ENCODE data around the gene PIANP. TPM values are rescaled to one million over a fixed set of nuclear protein-coding genes. Genes with fewer than 3 reads are reported as not detected.

The PIANP gene
- total RNA-seq, 2 donors from 2014 or later = 1.3 to 1.9 TPM

- Mint-ChIP-seq H3K27ac (peak overlapping the region; percentile 56), H3K27me3 (peaks cover 34% of the 10 kb centered on the region), H3K4me3 (peak overlapping the region; percentile 90), H3K4me1 (peaks cover 33% of the 10 kb centered on the region), H3K36me3 (ENCODE audit: low read depth) (peaks cover 12% of the 10 kb centered on the region)
- ATAC-seq (no peak), DNase-seq (no peak)
- no peaks in the 10 kb centered on the region for H3K9me3 ChIP-seq (ENCODE audit: control insufficient read depth, low read length, poor library complexity, severe bottlenecking)
These were observed 2.1 kb downstream of the PIANP start for GRCh38 chr12:6698352-6699046.

- DNase-seq (no peak), ATAC-seq (peak; percentile 53)
- H3K4me1 Mint-ChIP-seq = peaks cover 33% of the 10 kb centered on the region
- peaks cover 12% of the 10 kb centered on the region for H3K36me3 Mint-ChIP-seq (ENCODE audit: low read depth)
- H3K9me3 ChIP-seq (ENCODE audit: control insufficient read depth, low read length, poor library complexity, severe bottlenecking) = no peaks in the 10 kb centered on the region
- peak overlapping the region; percentile 56 for H3K27ac Mint-ChIP-seq
- H3K27me3 Mint-ChIP-seq = peaks cover 27% of the 10 kb centered on the region
- H3K4me3 Mint-ChIP-seq = peak overlapping the region; percentile 69
These were observed 2.8 kb downstream of the PIANP start for GRCh38 chr12:6697584-6698351.

GRCh38 chr12:6696690-6697583, 3.7 kb downstream of the PIANP start:
- Mint-ChIP-seq H3K4me1 (peaks cover 33% of the 10 kb centered on the region), H3K4me3 (no peak overlapping the region), H3K27me3 (peaks cover 19% of the 10 kb centered on the region), H3K27ac (peak overlapping the region; percentile 56), H3K36me3 (ENCODE audit: low read depth) (peaks cover 10% of the 10 kb centered on the region)
- ATAC-seq (no peak), DNase-seq (no peak)
- no peaks in the 10 kb centered on the region for H3K9me3 ChIP-seq (ENCODE audit: control insufficient read depth, low read length, poor library complexity, severe bottlenecking)

- Mint-ChIP-seq H3K36me3 (ENCODE audit: low read depth) (peaks cover 6% of the 10 kb centered on the region), H3K27me3 (peaks cover 8% of the 10 kb centered on the region), H3K4me1 (peaks cover 26% of the 10 kb centered on the region), H3K27ac (peak overlapping the region; percentile 69), H3K4me3 (no peak overlapping the region)
- DNase-seq (no peak), ATAC-seq (no peak)
- no peaks in the 10 kb centered on the region for H3K9me3 ChIP-seq (ENCODE audit: control insufficient read depth, low read length, poor library complexity, severe bottlenecking)
These were observed 5.1 kb downstream of the PIANP start for GRCh38 chr12:6695313-6696045.

GRCh38 chr12:6694701-6695100, 5.9 kb downstream of the PIANP start:
- DNase-seq (no peak), ATAC-seq (no peak)
- Mint-ChIP-seq H3K27me3 (peaks cover 7% of the 10 kb centered on the region), H3K4me3 (no peak overlapping the region), H3K36me3 (ENCODE audit: low read depth) (peaks cover 5% of the 10 kb centered on the region), H3K27ac (no peak overlapping the region), H3K4me1 (peaks cover 31% of the 10 kb centered on the region)
- no peaks in the 10 kb centered on the region for H3K9me3 ChIP-seq (ENCODE audit: control insufficient read depth, low read length, poor library complexity, severe bottlenecking)

GRCh38 chr12:6693832-6694355, 6.7 kb downstream of the PIANP start:
- Mint-ChIP-seq H3K27me3 (no peaks in the 10 kb centered on the region), H3K4me3 (no peak overlapping the region), H3K36me3 (ENCODE audit: low read depth) (no peaks in the 10 kb centered on the region), H3K4me1 (peaks cover 23% of the 10 kb centered on the region), H3K27ac (peak overlapping the region; percentile 8)
- ATAC-seq = no peak
- no peak for DNase-seq
- H3K9me3 ChIP-seq (ENCODE audit: control insufficient read depth, low read length, poor library complexity, severe bottlenecking) = no peaks in the 10 kb centered on the region

- no peak overlapping the region for H3K4me3 Mint-ChIP-seq
- no peak overlapping the region for H3K27ac Mint-ChIP-seq
- H3K36me3 Mint-ChIP-seq (ENCODE audit: low read depth) = no peaks in the 10 kb centered on the region
- H3K27me3 Mint-ChIP-seq = no peaks in the 10 kb centered on the region
- ATAC-seq (no peak), DNase-seq (no peak)
- H3K9me3 ChIP-seq (ENCODE audit: control insufficient read depth, low read length, poor library complexity, severe bottlenecking) = no peaks in the 10 kb centered on the region
- H3K4me1 Mint-ChIP-seq = peaks cover 18% of the 10 kb centered on the region
These were observed 7.7 kb downstream of the PIANP start for GRCh38 chr12:6692888-6693287.

GRCh38 chr12:6691473-6691872, 9.1 kb downstream of the PIANP start:
- DNase-seq (no peak), ATAC-seq (no peak)
- Mint-ChIP-seq H3K27ac (no peak overlapping the region), H3K36me3 (ENCODE audit: low read depth) (peaks cover 3% of the 10 kb centered on the region), H3K27me3 (no peaks in the 10 kb centered on the region), H3K4me3 (no peak overlapping the region), H3K4me1 (peaks cover 32% of the 10 kb centered on the region)
- H3K9me3 ChIP-seq (ENCODE audit: control insufficient read depth, low read length, poor library complexity, severe bottlenecking) = no peaks in the 10 kb centered on the region

- peak; percentile 84 for ATAC-seq
- peak; percentile 85 to 93 (median 88) for DNase-seq
- Mint-ChIP-seq H3K36me3 (ENCODE audit: low read depth) (peaks cover 3% of the 10 kb centered on the region), H3K4me1 (peaks cover 44% of the 10 kb centered on the region), H3K27ac (peak within 1 kb of the TSS; percentile 96), H3K4me3 (peak within 1 kb of the TSS; percentile 92), H3K27me3 (no peaks in the 10 kb centered on the region)
- H3K9me3 ChIP-seq (ENCODE audit: control insufficient read depth, low read length, poor library complexity, severe bottlenecking) = no peaks in the 10 kb centered on the region
These were observed 11.4 kb downstream of the PIANP start, which contains the start of gene ZNF384 for GRCh38 chr12:6688999-6689882. TSS of gene ZNF384 (minus strand) at chr12:6689375. CDS start at chr12:6679520, 9,855 bp downstream.

- peak overlapping the region; percentile 96 for H3K27ac Mint-ChIP-seq
- H3K27me3 Mint-ChIP-seq = no peaks in the 10 kb centered on the region
- no peaks in the 10 kb centered on the region for H3K9me3 ChIP-seq (ENCODE audit: control insufficient read depth, low read length, poor library complexity, severe bottlenecking)
- peak overlapping the region; percentile 92 for H3K4me3 Mint-ChIP-seq
- ATAC-seq = no peak
- H3K4me1 Mint-ChIP-seq = peaks cover 44% of the 10 kb centered on the region
- peaks cover 3% of the 10 kb centered on the region for H3K36me3 Mint-ChIP-seq (ENCODE audit: low read depth)
- DNase-seq = peak in 2 of 3 donors; percentile 17 to 19
These were observed 12.0 kb downstream of the PIANP start for GRCh38 chr12:6688543-6688998.

- Mint-ChIP-seq H3K4me1 (peaks cover 47% of the 10 kb centered on the region), H3K4me3 (no peak overlapping the region), H3K27ac (peak overlapping the region; percentile 85), H3K27me3 (no peaks in the 10 kb centered on the region), H3K36me3 (ENCODE audit: low read depth) (peaks cover 3% of the 10 kb centered on the region)
- ATAC-seq (no peak), DNase-seq (no peak)
- H3K9me3 ChIP-seq (ENCODE audit: control insufficient read depth, low read length, poor library complexity, severe bottlenecking) = no peaks in the 10 kb centered on the region
These were observed 14.8 kb downstream of the PIANP start for GRCh38 chr12:6685814-6686213.
